Spleen (tissue), 11 donors: ENCODE data around the gene UBE4A. TPM values are rescaled to one million over a fixed set of nuclear protein-coding genes. Genes with fewer than 3 reads are reported as not detected.
"Not testable (repeated sequence)": the region's sequence is repeated elsewhere in the genome, so short reads cannot be mapped to it uniquely, and the experiment has no call there.

Experiments used
- DNase-seq: peaks from one replicate; pipeline ENCODE4 v3.0.0-alpha.2; 2020
- H3K27ac ChIP-seq, 8 donors: fragments of 200-600 bp; sonication (generic) in 7 of 8; 1 replicate in 4 of 8; 2 replicates in 4 of 8; pipeline versions ENCODE4 v1.5.0 to v1.8.0; 2016 to 2021; ENCODE audit warnings: inconsistent platforms in 4 of 8, mild to moderate bottlenecking in 4 of 8, moderate library complexity in 1 of 8
- H3K27me3 ChIP-seq, 7 donors: fragments of 200-600 bp; sonication (generic) in 6 of 7; replicated peaks in 1 of 7; 1 replicate in 4 of 7; 2 replicates in 3 of 7; pipeline versions ENCODE4 v1.5.0 to v1.8.0; 2016 to 2021; ENCODE audit warnings: inconsistent platforms in 3 of 7, mild to moderate bottlenecking in 1 of 7
- H3K36me3 ChIP-seq, 6 donors: fragments of 200-600 bp; sonication (generic) in 5 of 6; 1 replicate in 4 of 6; 2 replicates in 2 of 6; pipeline versions ENCODE4 v1.5.0 to v1.8.0; 2016 to 2021; ENCODE audit warnings: inconsistent platforms in 2 of 6
- H3K4me1 ChIP-seq, 6 donors: fragments of 200-600 bp; sonication (generic) in 5 of 6; 1 replicate in 3 of 6; 2 replicates in 3 of 6; pipeline versions ENCODE4 v1.5.0 to v1.8.0; 2016 to 2021; ENCODE audit warnings: inconsistent platforms in 3 of 6
- H3K4me3 ChIP-seq, 8 donors: fragments of 200-600 bp; sonication (generic) in 7 of 8; 1 replicate in 4 of 8; 2 replicates in 4 of 8; pipeline versions ENCODE4 v1.5.0 to v1.8.0; 2016 to 2021; ENCODE audit warnings: inconsistent platforms in 4 of 8, mild to moderate bottlenecking in 4 of 8, moderate library complexity in 2 of 8
- H3K9me3 ChIP-seq, 8 donors: fragments of 200-600 bp; sonication (generic) in 7 of 8; 1 replicate in 4 of 8; 2 replicates in 4 of 8; pipeline versions ENCODE4 v1.5.0 to v1.8.0; 2016 to 2021; ENCODE audit warnings: inconsistent platforms in 4 of 8
- POLR2A ChIP-seq, 3 donors: fragments of 450-650 bp; IDR thresholded peaks; one replicate each; pipeline ENCODE4 v1.5.1; 2017; ENCODE audit warnings: antibody characterized with exemption in 3 of 3, mild to moderate bottlenecking in 1 of 3
- POLR2AphosphoS5 ChIP-seq, 3 donors: sonication (generic); formaldehyde crosslinking; IDR thresholded peaks; one replicate each; pipeline ENCODE4 v1.5.1; 2017; ENCODE audit warnings: antibody characterized with exemption in 3 of 3
- WGBS, 5 donors: extraction: QIAGEN DNeasy Blood & Tissue Kit in 3 of 5; methylation state at CpG; one replicate each; pipeline versions ENCODE4 v1.1.5 to v1.1.7; 2013 to 2018; 5-methylcytosine and 5-hydroxymethylcytosine counted together
- intact Hi-C: fragments of 100-400 bp; cut with DNase I; formaldehyde crosslinking; loops from one replicate; pipeline ENCODE4 v1.15.0; 2023; ENCODE audit warnings: low total_unique reads
- polyA plus RNA-seq, 3 donors: library from polyadenylated mRNA; stranded (reverse); fragments of 200-250 nt; gene quantifications; one replicate each; pipeline ENCODE4 v1.2.1, GENCODE V29; 2013
- total RNA-seq, 7 donors: library from RNA; depleted of rRNA in 3 of 7; stranded (reverse); fragments of >200 nt in 3 of 7; fragmentation: NEBNext Ultra II Directional in 4 of 7; extraction: Animal tissue kit (Norgen Biotek cat#: 25700) in 4 of 7; gene quantifications; one replicate each; pipeline versions ENCODE4 v1.1.0 to v1.2.1, GENCODE V29; 2016 to 2021
- TF ChIP-seq, protein P1 (sequence below), 11 experiments: fragments of 200-600 bp in 7 of 11; fragments of 450-650 bp in 4 of 11; sonication (generic) in 4 of 11; IDR thresholded peaks in 8 of 11; conservative IDR thresholded peaks in 3 of 11; 1 replicate in 7 of 11; 2 replicates in 4 of 11; pipeline versions ENCODE4 v1.4.0 to v1.8.0; 2016 to 2021; ENCODE audit warnings: antibody characterized with exemption in 11 of 11, inconsistent platforms in 4 of 11, mild to moderate bottlenecking in 1 of 11
- donor health status: healthy with polysubstance abuse.
- donor health status: DM: no; HTN: no; CAD: no; lungs with moderate emphysema.
- donor health status: DM: no; HTN: no; CAD: no.
- donor health status: Bipolar disorder and iron deficiency.
- donor health status: healthy.
- donor health status: DM: no; HTN: no; CAD: no.
- donor health status: DM: yes; HTN: yes; CAD: no.

The UBE4A gene
- total and polyA plus RNA-seq, 10 donors: 13.0 to 55.6 (median 40.7) TPM

DNA sequence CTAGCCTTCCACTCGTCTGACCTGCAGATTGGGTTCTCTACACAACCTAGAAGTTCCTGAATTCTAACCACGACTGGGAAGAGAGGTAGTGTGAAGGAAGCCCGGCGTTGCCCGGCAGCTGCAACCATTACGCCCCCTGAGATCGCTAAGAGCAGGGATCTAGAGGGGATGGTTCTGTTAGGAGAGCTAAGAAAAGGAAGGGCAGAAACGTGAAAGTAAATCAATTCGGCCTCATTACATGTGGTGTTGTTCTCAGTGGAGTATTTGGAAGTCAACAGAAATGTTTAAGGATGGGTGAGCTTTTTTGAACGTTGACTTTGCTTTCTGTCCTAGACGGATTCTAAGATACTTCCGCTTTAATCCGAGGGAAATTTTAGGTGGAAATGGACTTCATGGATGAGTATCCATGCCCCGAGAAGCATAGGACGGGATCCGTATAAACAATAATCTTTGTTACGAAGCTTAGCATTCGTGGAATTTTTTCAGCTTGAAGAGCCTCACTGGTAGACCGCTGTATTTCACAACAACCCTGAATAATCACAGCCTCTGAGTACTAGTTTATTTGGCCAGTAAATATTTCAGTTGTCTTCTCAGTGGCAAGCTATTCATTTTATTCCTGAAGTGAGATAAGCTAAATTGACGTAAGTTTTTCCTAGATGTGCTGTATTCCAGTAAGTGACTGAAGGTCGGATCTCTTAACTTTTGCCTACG lies 42.6 kb downstream of the UBE4A start:
- Histone ChIP-seq H3K4me3 (peak overlapping the region; percentile 85 to 99 (median 98)), H3K4me1 (peaks cover 25 to 87% (median 63%) of the 10 kb centered on the region in 6 donors), H3K27ac (peak overlapping the region; percentile 86 to 93 (median 91)), H3K27me3 (no peaks in the 10 kb centered on the region), H3K9me3 (no peaks in the 10 kb centered on the region), H3K36me3 (peaks cover 0 to 48% (median 20%) of the 10 kb centered on the region in 6 donors)
- TF ChIP-seq, protein P1, sequence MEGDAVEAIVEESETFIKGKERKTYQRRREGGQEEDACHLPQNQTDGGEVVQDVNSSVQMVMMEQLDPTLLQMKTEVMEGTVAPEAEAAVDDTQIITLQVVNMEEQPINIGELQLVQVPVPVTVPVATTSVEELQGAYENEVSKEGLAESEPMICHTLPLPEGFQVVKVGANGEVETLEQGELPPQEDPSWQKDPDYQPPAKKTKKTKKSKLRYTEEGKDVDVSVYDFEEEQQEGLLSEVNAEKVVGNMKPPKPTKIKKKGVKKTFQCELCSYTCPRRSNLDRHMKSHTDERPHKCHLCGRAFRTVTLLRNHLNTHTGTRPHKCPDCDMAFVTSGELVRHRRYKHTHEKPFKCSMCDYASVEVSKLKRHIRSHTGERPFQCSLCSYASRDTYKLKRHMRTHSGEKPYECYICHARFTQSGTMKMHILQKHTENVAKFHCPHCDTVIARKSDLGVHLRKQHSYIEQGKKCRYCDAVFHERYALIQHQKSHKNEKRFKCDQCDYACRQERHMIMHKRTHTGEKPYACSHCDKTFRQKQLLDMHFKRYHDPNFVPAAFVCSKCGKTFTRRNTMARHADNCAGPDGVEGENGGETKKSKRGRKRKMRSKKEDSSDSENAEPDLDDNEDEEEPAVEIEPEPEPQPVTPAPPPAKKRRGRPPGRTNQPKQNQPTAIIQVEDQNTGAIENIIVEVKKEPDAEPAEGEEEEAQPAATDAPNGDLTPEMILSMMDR (IDR thresholded peaks at IDR 0.05 in 8 of 11, conservative IDR thresholded peaks at IDR 0.05 in 3 of 11): peak in 1 of 11 experiments; percentile 1
- no peak for TF ChIP-seq POLR2A (IDR thresholded peaks at IDR 0.05)
- TF ChIP-seq POLR2AphosphoS5 (IDR thresholded peaks at IDR 0.05): no peak
- no peak for DNase-seq
- intact Hi-C loops: no loop called here
- WGBS, 5 donors: 1 to 3% (median 2%) methylated on average over 22 of the region's 22 CpGs

DNA sequence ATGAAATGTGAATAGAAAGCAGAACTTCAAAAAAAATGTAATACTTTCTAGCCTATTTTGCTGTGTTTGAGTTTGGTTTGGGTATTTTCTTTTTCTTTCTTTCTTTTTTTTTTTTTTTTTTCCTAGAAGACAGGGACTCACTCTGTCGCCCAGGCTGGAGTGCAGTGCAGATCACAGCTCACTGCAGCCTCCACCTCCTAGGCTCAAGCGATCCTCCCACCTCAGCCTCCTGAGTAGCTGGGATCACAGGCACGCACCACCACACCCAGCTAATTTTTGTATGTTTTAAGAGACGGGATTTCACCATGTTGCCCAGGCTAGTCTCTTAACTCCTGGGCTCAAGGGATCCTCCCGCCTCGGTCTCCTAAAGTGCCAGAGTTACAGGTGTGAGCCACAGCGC lies 43.2 kb downstream of the UBE4A start:
- Histone ChIP-seq H3K4me3 (peak overlapping the region; percentile 85 to 99 (median 98)), H3K4me1 (peaks cover 25 to 93% (median 63%) of the 10 kb centered on the region in 6 donors), H3K27ac (peak overlapping the region in 5 of 8 donors; percentile 86 to 93 (median 91)), H3K36me3 (peaks cover 0 to 48% (median 21%) of the 10 kb centered on the region in 6 donors)
- 73 to 85% (median 78%) methylated on average over 7 of the region's 7 CpGs for WGBS, 5 donors
- DNase-seq, H3K9me3 ChIP-seq, H3K27me3 ChIP-seq, intact Hi-C loops: not testable (repeated sequence)

DNA sequence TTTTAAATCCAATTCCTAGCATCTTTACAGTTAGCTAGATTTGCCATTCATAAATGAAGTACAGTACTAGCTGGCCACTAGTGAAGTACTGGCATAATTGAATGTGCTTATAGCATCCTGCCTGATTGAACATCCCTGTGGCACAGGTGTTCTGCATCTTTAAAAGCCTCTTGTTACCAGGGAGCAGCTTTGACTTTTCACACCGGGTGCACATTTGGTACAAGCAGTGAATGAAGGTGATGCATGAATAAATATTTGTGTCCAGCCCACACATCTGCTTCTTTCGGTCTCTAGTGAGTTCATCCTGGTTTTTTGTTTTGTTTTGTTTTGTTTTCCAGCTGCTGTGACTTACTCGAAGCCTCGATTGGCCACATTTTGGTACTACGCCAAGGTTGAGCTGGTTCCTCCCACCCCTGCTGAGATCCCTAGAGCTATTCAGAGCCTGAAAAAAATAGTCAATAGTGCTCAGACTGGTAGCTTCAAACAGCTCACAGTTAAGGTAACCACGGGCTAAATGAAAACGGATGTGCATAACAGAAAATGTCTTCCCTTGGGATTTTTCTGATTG lies 47.3 kb downstream of the UBE4A start:
- intact Hi-C loops: no loop called here
- TF ChIP-seq POLR2A (IDR thresholded peaks at IDR 0.05) (no peak), POLR2AphosphoS5 (IDR thresholded peaks at IDR 0.05) (no peak)
- TF ChIP-seq, protein P1 (IDR thresholded peaks at IDR 0.05 in 8 of 11, conservative IDR thresholded peaks at IDR 0.05 in 3 of 11): no peak
- Histone ChIP-seq H3K4me1 (peaks cover 19 to 84% (median 42%) of the 10 kb centered on the region in 6 donors), H3K9me3 (no peaks in the 10 kb centered on the region), H3K27me3 (no peaks in the 10 kb centered on the region), H3K4me3 (no peak overlapping the region), H3K27ac (no peak overlapping the region), H3K36me3 (peaks cover 0 to 70% (median 44%) of the 10 kb centered on the region in 6 donors)
- DNase-seq: no peak
- WGBS, 5 donors: 58 to 86% (median 75%) methylated on average over 7 of the region's 7 CpGs

DNA sequence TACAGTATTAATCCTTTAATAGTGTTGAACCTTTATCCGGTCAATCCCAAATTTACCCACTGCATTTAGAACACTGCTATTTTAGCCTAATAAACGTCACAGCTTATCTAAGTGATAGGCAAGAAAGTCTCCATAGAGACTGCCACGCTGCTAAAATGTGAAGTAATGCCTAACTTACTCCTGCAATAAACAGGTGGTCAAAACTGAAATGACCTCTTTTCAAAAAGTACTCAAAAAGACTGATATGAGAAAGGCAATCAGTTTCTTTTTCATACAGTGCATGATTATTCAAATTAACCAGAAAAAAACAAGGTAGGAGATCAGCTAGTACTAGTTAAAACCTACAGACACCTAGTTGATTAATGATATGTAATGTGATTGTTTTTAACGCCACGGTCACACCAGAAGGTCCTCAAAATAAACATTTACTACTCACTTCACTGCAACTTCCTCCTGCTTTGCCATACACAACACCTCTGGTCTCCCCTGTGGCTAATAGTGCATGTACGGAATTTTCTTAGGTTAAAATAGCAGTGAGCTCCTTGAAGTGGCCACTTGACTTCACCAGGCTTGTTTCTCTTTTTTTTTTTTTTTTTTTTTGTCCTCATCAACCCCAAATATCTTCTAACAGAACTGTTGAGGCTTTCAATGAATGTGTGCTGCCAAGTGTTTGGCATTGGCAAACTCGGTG lies 50.8 kb downstream of the UBE4A start:
- peaks cover 0 to 70% (median 46%) of the 10 kb centered on the region in 6 donors for H3K36me3 ChIP-seq
- intact Hi-C loops: no loop called here

More for the DNA sequence above, 50.8 kb downstream of the UBE4A start:
- no peaks in the 10 kb centered on the region for H3K9me3 ChIP-seq
- WGBS, 5 donors: 69 to 78% (median 77%) methylated on average over 7 of the region's 7 CpGs
- DNase-seq: no peak
- TF ChIP-seq POLR2AphosphoS5 (IDR thresholded peaks at IDR 0.05) (no peak), POLR2A (IDR thresholded peaks at IDR 0.05) (no peak)
- TF ChIP-seq, protein P1 (IDR thresholded peaks at IDR 0.05 in 8 of 11, conservative IDR thresholded peaks at IDR 0.05 in 3 of 11): no peak
- H3K4me3 ChIP-seq: no peak overlapping the region
- H3K27me3 ChIP-seq: no peaks in the 10 kb centered on the region
- peaks cover 0 to 59% (median 12%) of the 10 kb centered on the region in 6 donors for H3K4me1 ChIP-seq
- peak overlapping the region in 1 of 8 donors; percentile 36 for H3K27ac ChIP-seq
